ENCODE results near the gene PRKCE.

The PRKCE gene

GRCh38 chr2:45649462-45649857 lies 2.0 kb upstream of the PRKCE start:
- DNase-seq (ENCODE audit: low read depth): no peak
- TF ChIP-seq CTCF (IDR thresholded peaks at IDR 0.05; ENCODE audit: control insufficient read depth, insufficient read depth, low read depth, low read length, missing control alignments): no peak
- peak overlapping the region; percentile 86 for H3K4me3 ChIP-seq (ENCODE audit: control insufficient read depth, low read depth, low read length)

DNA sequence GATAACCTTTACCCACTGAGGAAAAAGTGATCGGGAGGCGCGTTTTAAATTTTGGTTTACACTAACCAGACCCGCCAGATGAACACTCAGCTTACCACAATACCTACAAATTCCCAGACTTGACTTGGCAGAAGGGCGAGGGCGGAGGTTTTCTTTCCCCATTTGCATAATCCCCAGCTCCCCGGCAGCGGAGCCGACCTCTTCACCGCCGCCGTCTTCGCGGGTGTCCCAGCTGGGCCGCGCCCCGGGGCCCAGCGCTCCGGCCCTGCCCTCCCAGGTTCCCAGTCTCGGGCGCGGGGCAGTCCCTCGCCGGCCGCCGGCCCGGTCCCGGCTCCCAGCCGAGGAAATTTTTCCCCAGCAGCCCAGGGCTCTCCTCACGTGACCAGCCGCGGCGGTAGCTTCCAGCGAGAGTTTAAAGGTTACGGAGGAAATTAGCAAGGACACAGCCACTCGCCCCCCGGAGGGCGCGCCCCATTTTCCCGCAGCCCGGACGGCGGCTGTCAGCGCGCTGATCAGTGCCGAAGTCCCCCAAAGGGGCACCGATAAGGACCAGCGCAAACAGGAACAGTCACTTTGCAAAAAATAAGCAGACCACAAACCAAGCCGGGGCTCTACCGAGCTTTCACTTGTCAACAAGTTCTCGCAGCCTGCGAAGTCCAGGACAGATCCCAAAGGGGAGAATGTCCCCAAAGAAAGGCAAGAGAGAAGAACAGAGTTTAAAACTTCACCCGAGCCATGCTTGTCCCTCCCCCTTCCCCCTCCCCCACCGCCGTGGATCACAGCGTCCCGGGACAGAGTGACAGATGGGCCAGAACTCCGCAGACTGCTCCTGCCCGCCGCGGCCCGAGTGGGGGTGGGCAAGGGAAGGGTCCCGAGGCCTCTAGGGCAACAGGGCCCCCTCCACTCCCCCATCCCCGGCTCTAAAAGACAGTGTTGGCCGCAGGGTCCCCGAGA lies 1.3 kb upstream of the PRKCE start:
- H3K4me3 ChIP-seq (ENCODE audit: control insufficient read depth, low read depth, low read length): peak overlapping the region; percentile 86
- TF ChIP-seq CTCF (IDR thresholded peaks at IDR 0.05; ENCODE audit: control insufficient read depth, insufficient read depth, low read depth, low read length, missing control alignments): no peak
- no peak for DNase-seq (ENCODE audit: low read depth)

DNA sequence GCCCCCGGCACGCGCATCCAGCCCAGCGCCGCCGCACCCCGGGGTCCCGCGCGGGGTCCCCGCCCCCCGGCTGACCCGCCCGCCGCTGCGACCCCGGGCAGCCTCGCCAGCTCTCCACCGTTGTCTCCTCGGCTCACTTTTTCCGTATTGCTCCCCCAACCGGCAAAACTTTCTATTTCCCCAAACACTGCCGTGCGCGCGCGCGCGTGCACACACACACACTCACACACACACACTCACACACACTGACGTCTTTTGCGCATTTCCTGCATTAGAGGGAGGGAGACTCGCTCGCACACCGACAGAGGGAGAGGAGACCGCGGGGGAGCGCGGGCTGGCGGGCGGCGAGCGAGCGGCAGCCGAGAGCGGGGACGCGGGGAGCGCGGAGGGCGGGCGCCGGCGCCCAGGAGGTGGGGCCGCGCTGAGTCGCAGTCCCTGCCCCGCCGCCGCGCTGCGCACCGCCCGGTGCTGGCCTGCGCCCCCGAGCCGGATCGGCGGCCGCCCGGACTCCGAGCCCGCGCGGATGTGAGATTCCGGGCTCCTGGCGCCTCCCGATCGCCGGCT lies 542 bp upstream of the PRKCE start:
- TF ChIP-seq CTCF (IDR thresholded peaks at IDR 0.05; ENCODE audit: control insufficient read depth, insufficient read depth, low read depth, low read length, missing control alignments): peak; percentile 46
- peak overlapping the region; percentile 93 for H3K4me3 ChIP-seq (ENCODE audit: control insufficient read depth, low read depth, low read length)
- DNase-seq (ENCODE audit: low read depth): peak; percentile 95

DNA sequence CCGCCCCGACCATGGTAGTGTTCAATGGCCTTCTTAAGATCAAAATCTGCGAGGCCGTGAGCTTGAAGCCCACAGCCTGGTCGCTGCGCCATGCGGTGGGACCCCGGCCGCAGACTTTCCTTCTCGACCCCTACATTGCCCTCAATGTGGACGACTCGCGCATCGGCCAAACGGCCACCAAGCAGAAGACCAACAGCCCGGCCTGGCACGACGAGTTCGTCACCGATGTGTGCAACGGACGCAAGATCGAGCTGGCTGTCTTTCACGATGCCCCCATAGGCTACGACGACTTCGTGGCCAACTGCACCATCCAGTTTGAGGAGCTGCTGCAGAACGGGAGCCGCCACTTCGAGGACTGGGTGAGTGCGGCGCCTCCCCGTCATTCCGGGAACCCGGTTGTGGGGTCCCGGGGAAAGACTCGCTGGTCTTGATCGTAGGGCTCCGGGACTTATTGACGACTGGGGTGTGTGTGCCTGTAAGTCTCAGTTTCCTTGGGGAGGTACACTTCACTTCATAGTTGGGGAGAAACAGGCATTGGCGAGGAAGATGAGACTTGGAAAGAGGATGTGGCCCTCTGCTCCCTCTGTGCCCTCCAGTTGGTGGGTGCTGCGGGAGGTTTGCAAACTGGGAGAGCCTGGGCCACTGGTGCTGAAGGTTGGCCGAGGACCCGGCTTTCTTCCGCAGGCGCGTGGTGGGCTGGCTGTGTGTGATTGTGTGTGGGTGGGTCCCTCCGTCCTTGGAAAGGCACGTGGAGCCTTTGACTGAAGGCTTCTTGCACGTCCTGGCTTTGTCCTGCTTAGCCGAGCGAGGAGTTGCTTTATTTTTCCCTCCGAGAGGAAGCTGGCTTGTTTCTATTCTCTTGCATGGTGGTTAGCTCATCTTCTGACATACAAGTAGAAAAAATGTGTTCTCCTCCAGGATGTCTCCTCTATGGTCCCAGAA lies 886 bp downstream of the PRKCE start:
- H3K4me3 ChIP-seq (ENCODE audit: control insufficient read depth, low read depth, low read length): peak overlapping the region; percentile 93
- no peak for DNase-seq (ENCODE audit: low read depth)
- no peak for TF ChIP-seq CTCF (IDR thresholded peaks at IDR 0.05; ENCODE audit: control insufficient read depth, insufficient read depth, low read depth, low read length, missing control alignments)

DNA sequence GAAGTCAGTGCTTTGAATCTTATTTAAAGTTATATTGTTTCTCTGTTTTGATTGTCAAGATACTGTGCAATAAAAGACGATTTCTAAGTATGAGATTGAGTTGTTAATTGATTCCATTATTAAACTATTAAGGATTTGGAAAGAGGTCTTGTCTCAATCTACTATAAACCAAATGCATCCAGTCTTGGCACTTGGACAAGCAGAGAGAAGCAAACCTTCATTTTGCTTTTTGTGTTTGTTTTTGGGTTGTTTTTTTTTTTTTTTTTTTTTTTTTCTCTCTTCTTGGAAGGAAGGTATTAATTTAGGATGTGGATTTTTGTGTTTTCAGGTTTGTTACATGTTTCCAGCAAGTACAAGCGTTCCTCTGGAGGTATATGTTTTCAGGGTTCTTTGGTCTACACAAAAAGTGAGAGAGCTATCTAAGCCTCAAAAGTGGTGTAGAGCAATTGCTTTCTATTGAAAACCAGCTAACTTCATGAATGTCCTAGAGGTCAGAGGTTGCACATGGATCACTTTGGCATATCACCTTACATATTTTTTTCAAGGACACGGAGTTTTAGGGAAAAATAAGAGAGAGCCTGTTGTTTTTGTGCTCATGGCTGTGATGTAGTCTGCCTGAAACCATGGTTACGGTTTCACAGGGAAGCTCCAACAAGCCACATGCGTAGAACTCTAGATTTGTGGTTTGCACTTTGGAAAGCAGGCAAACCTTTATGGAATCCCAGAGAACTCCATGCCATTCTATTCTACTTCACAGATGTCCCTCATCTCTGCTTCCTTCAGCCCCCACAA lies 1.8 kb downstream of the PRKCE start:
- H3K4me3 ChIP-seq (ENCODE audit: control insufficient read depth, low read depth, low read length): peak overlapping the region; percentile 93
- no peak for DNase-seq (ENCODE audit: low read depth)
- no peak for TF ChIP-seq CTCF (IDR thresholded peaks at IDR 0.05; ENCODE audit: control insufficient read depth, insufficient read depth, low read depth, low read length, missing control alignments)
